GM18858 (cell line): ENCODE measurements around the gene S100A1.
"Not testable (repeated sequence)": the region's sequence is repeated elsewhere in the genome, so short reads cannot be mapped to it uniquely, and the experiment has no call there.

ENCODE experiments used
- ATAC-seq: cut with Tn5 transposase; IDR thresholded peaks from one replicate; pipeline ENCODE4 v1.9.1; 2021; ENCODE audit not compliant: unreplicated experiment

The S100A1 gene

GRCh38 chr1:153627715-153628626, at the start of gene S100A1:
S100A1 (plus strand) TSS chr1:153628434; CDS start chr1:153630522, 2,088 bp downstream.
- no peak for ATAC-seq

GRCh38 chr1:153578490-153578889, 49.7 kb upstream of the S100A1 start:
- no peak for ATAC-seq

GRCh38 chr1:153578936-153579335, 49.3 kb upstream of the S100A1 start:
- no peak for ATAC-seq

GRCh38 chr1:153582836-153583235, 45.4 kb upstream of the S100A1 start:
- ATAC-seq: not testable (repeated sequence)

- not testable (repeated sequence) for ATAC-seq
Observed at GRCh38 chr1:153583514-153583913, 44.7 kb upstream of the S100A1 start.

GRCh38 chr1:153583976-153584375, 44.3 kb upstream of the S100A1 start:
- no peak for ATAC-seq

- no peak for ATAC-seq
Observed at GRCh38 chr1:153585006-153585405, 43.2 kb upstream of the S100A1 start.

- ATAC-seq: no peak
Observed at GRCh38 chr1:153586347-153586746, 41.9 kb upstream of the S100A1 start.

- ATAC-seq: no peak
Observed at GRCh38 chr1:153587314-153587713, 40.9 kb upstream of the S100A1 start.

GRCh38 chr1:153588033-153588432, 40.2 kb upstream of the S100A1 start:
- not testable (repeated sequence) for ATAC-seq

- no peak for ATAC-seq
Observed at GRCh38 chr1:153588482-153588881, 39.8 kb upstream of the S100A1 start.

- ATAC-seq: no peak
Observed at GRCh38 chr1:153592748-153593147, 35.5 kb upstream of the S100A1 start.

GRCh38 chr1:153597206-153597605, 31.0 kb upstream of the S100A1 start:
- ATAC-seq: no peak

GRCh38 chr1:153598309-153599172, 29.7 kb upstream of the S100A1 start:
- peak; percentile 95 for ATAC-seq

- ATAC-seq: no peak
Observed at GRCh38 chr1:153599847-153600246, 28.4 kb upstream of the S100A1 start.

- ATAC-seq: no peak
Observed at GRCh38 chr1:153602749-153603148, 25.5 kb upstream of the S100A1 start.

- ATAC-seq: no peak
Observed at GRCh38 chr1:153606194-153606593, 22.0 kb upstream of the S100A1 start.

- ATAC-seq: no peak
Observed at GRCh38 chr1:153607381-153607780, 20.9 kb upstream of the S100A1 start.

- no peak for ATAC-seq
Observed at GRCh38 chr1:153608089-153608682, 20.0 kb upstream of the S100A1 start.

GRCh38 chr1:153608742-153609584, 19.3 kb upstream of the S100A1 start:
- ATAC-seq: no peak

GRCh38 chr1:153609585-153609907, 18.7 kb upstream of the S100A1 start:
- ATAC-seq: no peak
